SK-N-SH (cell line): Measurements from ENCODE around the gene MRPL1. TPM values are rescaled to one million over a fixed set of nuclear protein-coding genes. Genes with fewer than 3 reads are reported as not detected.

ENCODE experiments used
- CTCF ChIA-PET: fragments of 300-600, 350-600 bp; formaldehyde crosslinking; extraction: SDS; loops from one replicate; lab custom pipeline; 2021; lab: Yijun Ruan, JAX
- POLR2A ChIA-PET: fragments of 350-600 bp; sonication (Branson Sonifier 250); formaldehyde crosslinking; extraction: SDS; loops from one replicate; lab custom pipeline; 2020; ENCODE audit warnings: antibody characterized with exemption, inconsistent platforms; lab: Yijun Ruan, JAX
- DNase-seq: peaks from one replicate; pipeline ENCODE4 v3.0.0; 2012
- H2AFZ ChIP-seq: fragments of 200-600 bp; sonication (generic); 2 replicates; pipeline ENCODE4 v1.8.1; 2016; ENCODE audit warnings: antibody characterized with exemption, mild to moderate bottlenecking, low read depth
- H3F3A ChIP-seq: fragments of 200-600 bp; sonication (generic); replicated peaks from 2 replicates; pipeline ENCODE3; 2016; ENCODE audit warnings: antibody characterized with exemption, mild to moderate bottlenecking; ENCODE audit not compliant: insufficient read depth
- H3K27ac ChIP-seq, 2 experiments: fragments of 200-500 bp in 1 of 2; fragments of 200-600 bp in 1 of 2; sonication (Bioruptor generic) in 1 of 2; sonication (generic), shearing (Covaris generic) in 1 of 2; 2 replicates each; pipeline versions ENCODE4 v1.5.1 to v1.6.1; 2014 to 2016; ENCODE audit warnings: low read depth in 2 of 2, inconsistent platforms in 1 of 2, low read length in 1 of 2, mild to moderate bottlenecking in 1 of 2, mixed read lengths in 1 of 2
- H3K27me3 ChIP-seq: fragments of 200-600 bp; sonication (generic), shearing (Covaris generic); 2 replicates; pipeline ENCODE4 v1.6.1; 2016; ENCODE audit warnings: mixed run types; ENCODE audit not compliant: insufficient read depth
- H3K36me3 ChIP-seq, 2 experiments: fragments of 200-500 bp in 1 of 2; fragments of 200-600 bp in 1 of 2; sonication (Bioruptor generic) in 1 of 2; sonication (generic) in 1 of 2; replicated peaks in 1 of 2; 2 replicates each; pipeline versions ENCODE3 to v1.5.1; 2014 to 2016; ENCODE audit warnings: low read length in 1 of 2, mild to moderate bottlenecking in 1 of 2; ENCODE audit not compliant: insufficient read depth in 2 of 2, control insufficient read depth in 1 of 2
- H3K4me1 ChIP-seq, 2 experiments: fragments of 200-500 bp in 1 of 2; fragments of 200-600 bp in 1 of 2; sonication (Bioruptor generic) in 1 of 2; sonication (generic), shearing (Covaris generic) in 1 of 2; 2 replicates each; pipeline versions ENCODE4 v1.5.1 to v1.6.1; 2014 to 2016; ENCODE audit warnings: low read depth in 1 of 2, low read length in 1 of 2, mixed run types in 1 of 2; ENCODE audit not compliant: insufficient read depth in 2 of 2, control insufficient read depth in 1 of 2
- H3K4me2 ChIP-seq: fragments of 200-600 bp; sonication (generic), shearing (Covaris generic); 2 replicates; pipeline ENCODE4 v1.6.1; 2017; ENCODE audit warnings: mixed run types
- H3K4me3 ChIP-seq, 2 experiments: fragments of 200-500 bp in 1 of 2; fragments of 200-600 bp in 1 of 2; sonication (Bioruptor generic) in 1 of 2; sonication (generic), shearing (Covaris generic) in 1 of 2; 2 replicates each; pipeline versions ENCODE4 v1.5.1 to v1.8.1; 2014 to 2016; ENCODE audit warnings: low read depth in 2 of 2, inconsistent platforms in 1 of 2, low read length in 1 of 2, mild to moderate bottlenecking in 1 of 2, mixed read lengths in 1 of 2, moderate library complexity in 1 of 2
- H3K79me2 ChIP-seq: fragments of 200-600 bp; sonication (generic); 2 replicates; pipeline ENCODE4 v1.8.1; 2017; ENCODE audit warnings: mild to moderate bottlenecking; ENCODE audit not compliant: insufficient read depth
- H3K9ac ChIP-seq: fragments of 200-600 bp; sonication (generic); 2 replicates; pipeline ENCODE4 v1.6.1; 2017; ENCODE audit warnings: mixed run types
- H3K9me2 ChIP-seq: fragments of 200-600 bp; sonication (generic); 2 replicates; pipeline ENCODE4 v1.6.1; 2017; ENCODE audit warnings: mixed run types
- H3K9me3 ChIP-seq: fragments of 200-600 bp; sonication (generic); 2 replicates; pipeline ENCODE4 v1.6.1; 2017; ENCODE audit warnings: mixed run types, mild to moderate bottlenecking, moderate library complexity
- H4K20me1 ChIP-seq: fragments of 200-600 bp; sonication (generic); 2 replicates; pipeline ENCODE4 v1.6.1; 2017; ENCODE audit warnings: mild to moderate bottlenecking, mixed run types; ENCODE audit not compliant: insufficient read depth
- CTCF ChIP-seq: fragments of 200-600 bp; sonication (generic); IDR thresholded peaks from 2 replicates; pipeline ENCODE4 v1.6.1; 2017; ENCODE audit warnings: antibody characterized with exemption, mild to moderate bottlenecking, moderate library complexity
- FOXJ3 ChIP-seq: sonication (generic); formaldehyde crosslinking; IDR thresholded peaks from 2 replicates; pipeline ENCODE4 v1.5.1; 2020; ENCODE audit warnings: mild to moderate bottlenecking, missing genetic modification reagents
- FOXM1 ChIP-seq: IDR thresholded peaks from 2 replicates; pipeline ENCODE4 v1.4.0; 2012; ENCODE audit warnings: low read depth, mild to moderate bottlenecking
- IRF3 ChIP-seq: fragments of 150-350 bp; IDR thresholded peaks from 2 replicates; pipeline ENCODE4 v1.6.1; 2016; ENCODE audit warnings: mild to moderate bottlenecking, low read depth, low read length
- JUND ChIP-seq: IDR thresholded peaks from 2 replicates; pipeline ENCODE4 v1.4.0; 2012
- MAX ChIP-seq: IDR thresholded peaks from 2 replicates; pipeline ENCODE4 v1.4.0; 2012; ENCODE audit warnings: low read depth
- MXI1 ChIP-seq: IDR thresholded peaks from 2 replicates; pipeline ENCODE4 v1.6.1; 2012; ENCODE audit warnings: mild to moderate bottlenecking, low read depth, low read length, improper control_type of control experiment
- NFIC ChIP-seq: IDR thresholded peaks from 2 replicates; pipeline ENCODE4 v1.4.0; 2012; ENCODE audit warnings: borderline replicate concordance
- NRF1 ChIP-seq: IDR thresholded peaks from 2 replicates; pipeline ENCODE4 v1.6.1; 2012; ENCODE audit warnings: low read depth, mild to moderate bottlenecking, low read length
- RXRA ChIP-seq: IDR thresholded peaks from 2 replicates; pipeline ENCODE4 v1.4.0; 2012; ENCODE audit warnings: low read depth, mild to moderate bottlenecking, borderline replicate concordance
- TAF1 ChIP-seq: IDR thresholded peaks from 2 replicates; pipeline ENCODE4 v1.6.1; 2012; ENCODE audit warnings: low read depth, mild to moderate bottlenecking, low read length, moderate library complexity, borderline replicate concordance
- TEAD4 ChIP-seq: IDR thresholded peaks from 2 replicates; pipeline ENCODE4 v1.4.0; 2012; ENCODE audit warnings: mild to moderate bottlenecking, borderline replicate concordance; ENCODE audit not compliant: insufficient read depth
- YY1 ChIP-seq: IDR thresholded peaks from 2 replicates; pipeline ENCODE4 v1.4.0; 2012; ENCODE audit warnings: low read depth, mild to moderate bottlenecking
- WGBS: methylation state at CpG from one replicate; pipeline ENCODE4 v1.1.6; 2017; ENCODE audit warnings: low lambda C conversion rate; 5-methylcytosine and 5-hydroxymethylcytosine counted together
- polyA plus RNA-seq, 3 experiments: library from polyadenylated mRNA; depleted of rRNA; stranded (reverse); fragments of >200 nt; gene quantifications; 2 replicates each; pipeline ENCODE4 v1.2.3, GENCODE V29; 2012

Gene MRPL1
- polyA plus RNA-seq, 1 of the 3 experiments (the other 2 are of a cell fraction) = 11.0 TPM

GRCh38 chr4:77856152-77856551 is 6.5 kb upstream of the MRPL1 start:
- Histone ChIP-seq H3K27ac (no peak overlapping the region), H3F3A (no peaks in the 10 kb centered on the region), H3K27me3 (no peaks in the 10 kb centered on the region), H3K79me2 (no peaks in the 10 kb centered on the region), H3K9me2 (no peaks in the 10 kb centered on the region), H3K9me3 (no peaks in the 10 kb centered on the region), H3K4me2 (no peak overlapping the region), H3K9ac (no peak overlapping the region), H2AFZ (no peak overlapping the region), H3K36me3 (no peaks in the 10 kb centered on the region), H4K20me1 (no peaks in the 10 kb centered on the region), H3K4me1 (no peaks in the 10 kb centered on the region), H3K4me3 (no peak overlapping the region)
- TF ChIP-seq TEAD4 (no peak), IRF3 (no peak), RXRA (no peak), FOXM1 (no peak), JUND (no peak), NRF1 (no peak), NFIC (no peak), MXI1 (no peak), TAF1 (no peak), MAX (no peak), YY1 (no peak), FOXJ3 (no peak), CTCF (no peak)
- ChIA-PET POLR2A (no interaction called here), CTCF (interaction anchor here (0.6 to 1.4 kb wide), 3 partner anchors 10 to 757 kb away, joined by 3 to 4 read pairs (median 3); no protein-coding TSS in a partner anchor)
- 90% methylated on average over 1 of the region's 1 CpG for WGBS
- DNase-seq = no peak

- TF ChIP-seq MXI1 (no peak), NFIC (peak; percentile 58)
- TF ChIP-seq, all 33 proteins: peak for 1
- Histone ChIP-seq H3K4me3 (no peak overlapping the region), H4K20me1 (no peaks in the 10 kb centered on the region), H3F3A (peaks cover 17% of the 10 kb centered on the region), H3K79me2 (peaks cover 12% of the 10 kb centered on the region), H2AFZ (no peak overlapping the region), H3K27ac (no peak overlapping the region), H3K9me2 (no peaks in the 10 kb centered on the region), H3K36me3 (peaks cover 0 to 2% of the 10 kb centered on the region in 2 experiments), H3K4me2 (no peak overlapping the region), H3K27me3 (no peaks in the 10 kb centered on the region), H3K9me3 (no peaks in the 10 kb centered on the region), H3K9ac (no peak overlapping the region), H3K4me1 (no peaks in the 10 kb centered on the region; a peak in 2 of 4 replicates)
- DNase-seq = no peak
- ChIA-PET CTCF (interaction anchor here (1.1 to 1.3 kb wide), 2 partner anchors 29 to 592 kb away, joined by 3 read pairs; no protein-coding TSS in a partner anchor), POLR2A (no interaction called here)
- WGBS = 97% methylated on average over 3 of the region's 3 CpGs
Observed at GRCh38 chr4:77859256-77859655, 3.4 kb upstream of the MRPL1 start.
